HG03565 (cell line): ENCODE measurements around the gene MCC.

Source experiments
- ATAC-seq: cut with Tn5 transposase; IDR thresholded peaks from one replicate; pipeline ENCODE4 v1.9.1; 2021; ENCODE audit warnings: mild to moderate bottlenecking, moderate library complexity; ENCODE audit not compliant: unreplicated experiment

Gene MCC

DNA sequence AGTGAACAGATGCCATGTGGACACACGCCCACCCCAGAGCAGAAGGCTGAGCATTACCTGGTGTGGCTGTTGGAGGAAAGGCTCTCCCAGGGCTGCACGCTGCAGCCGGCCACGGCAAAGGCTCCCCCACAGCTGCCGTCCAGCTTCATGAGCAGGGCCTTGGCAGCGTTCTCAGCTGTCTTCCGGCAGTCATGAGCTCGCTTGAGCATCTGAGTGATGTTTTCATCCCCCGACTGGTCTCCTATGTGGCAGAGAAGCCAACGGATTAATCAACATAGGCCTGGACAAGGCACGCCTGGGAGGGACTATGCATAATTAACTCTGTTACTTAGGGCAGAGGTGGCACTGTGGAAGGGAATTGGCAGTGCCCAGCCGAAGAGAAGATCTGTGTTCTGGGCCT, 424.3 kb downstream of the MCC start:
- no peak for ATAC-seq

- ATAC-seq = no peak
Measured at GRCh38 chr5:113062869-113063508, 425.3 kb downstream of the MCC start.

DNA sequence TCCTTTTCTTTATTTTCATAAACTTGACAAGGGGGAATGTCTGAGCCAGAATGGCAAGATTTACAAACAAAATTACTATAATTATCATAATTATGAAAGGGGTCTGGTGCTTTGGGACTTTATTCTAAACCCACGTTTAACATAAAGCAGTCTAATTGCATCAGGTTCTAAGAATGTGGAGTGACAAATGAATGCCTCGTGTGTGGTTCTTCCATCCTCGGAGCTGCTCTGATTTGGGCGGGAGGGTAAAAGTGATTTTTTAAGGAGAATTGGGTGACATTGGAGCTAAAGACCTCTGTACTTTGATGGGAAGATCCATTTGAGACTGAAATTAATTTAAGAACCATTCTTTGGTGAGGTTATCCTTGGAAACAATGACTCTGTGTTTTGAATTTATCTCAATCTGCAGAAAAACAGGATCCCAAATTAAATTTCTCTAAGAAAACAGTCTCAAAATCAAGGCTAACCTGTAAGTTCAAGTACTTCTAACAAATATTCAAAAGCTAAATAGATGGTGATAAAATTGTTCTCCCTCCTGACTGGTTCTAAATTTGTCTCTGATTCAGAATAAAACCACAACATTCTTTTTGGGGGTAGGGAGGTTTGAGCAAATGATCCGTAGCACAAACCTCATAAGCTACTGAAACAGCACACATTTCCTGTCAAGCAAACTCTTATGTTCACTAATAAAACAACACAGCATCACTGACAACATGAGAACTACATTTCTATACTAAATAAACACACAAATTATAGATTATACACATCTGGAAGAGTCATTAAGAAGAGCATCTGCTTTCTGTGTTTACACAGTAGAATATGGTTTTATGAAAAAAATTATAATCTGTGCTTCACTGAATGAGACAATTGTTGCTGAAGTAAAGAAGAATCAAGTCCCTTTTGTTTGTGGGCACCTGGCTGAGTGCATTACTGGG, 426.1 kb downstream of the MCC start:
- ATAC-seq = no peak

GRCh38 chr5:113060408-113061025, 427.7 kb downstream of the MCC start:
- ATAC-seq = no peak

GRCh38 chr5:113059232-113060040, 428.8 kb downstream of the MCC start:
- no peak for ATAC-seq

DNA sequence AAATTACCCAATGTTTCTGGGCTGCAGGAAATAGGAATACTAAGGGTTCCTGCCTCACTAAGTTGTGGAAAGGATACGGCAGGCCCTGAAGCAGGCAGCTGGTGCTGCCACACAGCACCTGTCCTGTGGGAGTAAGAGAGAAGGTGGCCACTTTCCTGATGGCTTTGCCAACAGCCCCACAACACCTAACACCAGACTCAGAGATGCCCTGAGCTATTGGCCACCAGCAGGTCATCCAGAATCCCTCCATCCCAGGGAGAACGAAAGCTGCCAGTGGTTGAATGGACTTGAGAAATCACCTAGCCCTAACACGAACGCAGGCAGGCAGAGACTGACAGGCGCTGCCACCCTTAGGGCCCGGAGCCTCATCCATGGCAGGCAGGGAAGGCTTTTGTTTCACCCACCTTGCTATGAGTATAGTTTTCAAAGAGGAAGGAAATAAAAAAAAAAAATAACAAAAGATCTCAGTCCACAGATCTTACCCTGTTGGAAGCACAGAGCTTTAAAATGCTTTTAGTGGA, 429.5 kb downstream of the MCC start:
- no peak for ATAC-seq

DNA sequence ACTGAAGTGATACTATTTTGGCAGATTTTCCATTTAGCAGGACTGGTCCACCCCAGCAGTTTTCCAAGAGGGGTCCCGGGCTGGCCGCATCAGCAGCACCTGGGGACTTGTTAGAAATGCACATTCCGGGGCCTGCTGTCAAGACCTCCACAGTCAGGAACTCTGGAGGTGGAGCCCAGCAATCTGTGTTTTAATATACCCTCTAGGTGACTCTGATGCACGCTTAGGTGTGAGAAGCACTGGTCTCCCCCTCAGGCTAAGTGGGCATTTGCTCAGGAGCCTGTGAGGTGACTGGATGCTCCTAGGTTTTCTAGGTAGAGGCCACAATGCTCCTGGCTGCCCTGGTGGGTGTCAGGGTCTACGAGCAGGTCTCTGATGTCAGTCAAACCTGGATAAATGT, 430.0 kb downstream of the MCC start:
- ATAC-seq = no peak

GRCh38 chr5:113057557-113057984, 430.7 kb downstream of the MCC start:
- ATAC-seq = no peak

- ATAC-seq = no peak
Measured at GRCh38 chr5:113056988-113057387, 431.3 kb downstream of the MCC start.

DNA sequence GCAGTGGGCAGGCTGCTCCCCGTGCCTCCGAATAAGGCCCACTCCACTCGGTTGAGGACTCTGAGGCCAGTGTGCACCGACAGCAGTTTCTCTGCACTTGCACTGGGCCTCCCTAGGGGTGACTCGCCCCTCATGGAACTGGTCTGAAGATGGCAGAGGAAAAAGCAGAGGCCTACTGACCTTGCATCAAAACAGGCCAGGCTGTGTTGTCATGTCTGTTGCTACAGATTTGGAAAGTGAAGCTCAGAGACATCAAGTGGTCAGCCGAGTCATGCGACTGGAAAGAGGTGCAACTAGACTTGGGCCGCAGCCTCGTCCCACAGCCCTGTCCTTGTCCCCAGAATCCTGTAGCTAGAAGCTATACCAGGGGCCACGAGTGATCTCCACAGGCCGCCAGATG, 433.4 kb downstream of the MCC start:
- ATAC-seq = no peak

DNA sequence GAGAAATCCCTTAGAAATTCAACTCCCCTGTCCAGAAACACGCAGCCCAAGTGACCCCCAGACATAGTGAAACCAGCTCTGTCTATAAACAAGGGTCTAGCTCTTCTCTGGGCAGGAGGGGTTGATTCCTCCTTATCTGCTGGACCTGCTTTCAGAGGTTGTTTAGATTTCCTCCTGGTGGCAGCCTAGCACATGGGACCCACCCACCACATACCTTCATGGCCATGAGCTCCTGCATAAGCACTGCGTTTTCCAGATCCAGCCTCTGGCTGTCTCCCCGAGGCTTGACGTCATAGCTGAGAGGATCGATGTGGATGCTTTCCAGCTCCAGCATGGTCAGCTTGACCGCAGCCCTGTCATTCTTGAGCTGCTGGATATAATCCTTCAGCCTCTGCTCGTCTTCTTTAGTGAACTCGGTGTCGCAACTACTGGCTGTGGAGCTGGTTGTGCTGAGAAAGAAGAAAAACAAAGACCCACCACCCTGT, 434.7 kb downstream of the MCC start:
- ATAC-seq = no peak

DNA sequence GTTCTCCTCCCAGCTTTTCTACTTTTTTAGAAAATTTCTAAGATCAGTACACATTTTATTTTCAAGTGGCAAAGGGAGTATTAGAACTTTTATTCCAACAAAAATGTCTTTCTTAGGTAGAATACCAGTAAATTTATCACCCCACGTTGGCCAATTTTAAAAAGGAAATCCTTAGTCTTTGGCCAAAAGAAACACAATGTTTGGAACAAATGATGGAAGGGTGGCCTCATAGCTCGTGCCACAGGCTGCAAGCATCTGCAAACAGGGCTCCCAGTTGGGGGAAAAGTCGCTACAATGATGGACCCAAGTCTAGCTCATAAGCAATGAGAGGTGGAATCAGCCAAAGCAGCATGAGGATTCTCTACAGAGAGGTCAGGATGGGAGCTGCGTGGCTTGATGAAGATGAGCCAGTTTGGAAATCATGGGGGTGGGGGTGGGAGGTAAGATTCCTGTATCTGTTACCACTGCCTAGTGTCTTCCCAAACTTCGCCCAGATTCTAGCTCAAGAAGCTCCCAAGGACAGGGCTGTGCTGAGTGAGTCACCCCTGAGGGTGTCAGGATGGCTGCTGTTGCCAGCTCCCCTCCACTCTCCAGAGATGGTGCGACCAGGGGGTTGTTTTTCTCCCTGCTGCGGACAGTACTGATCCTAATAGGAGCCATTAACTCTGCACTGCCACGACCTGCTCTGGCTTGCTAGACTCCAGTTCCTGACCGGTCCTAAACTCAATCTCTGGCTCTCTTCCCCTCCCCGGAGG, 436.0 kb downstream of the MCC start:
- no peak for ATAC-seq

- no peak for ATAC-seq
Measured at GRCh38 chr5:113050721-113051382, 437.4 kb downstream of the MCC start.

- no peak for ATAC-seq
Measured at GRCh38 chr5:113048931-113049330, 439.3 kb downstream of the MCC start.

- ATAC-seq = peak; percentile 88
Measured at GRCh38 chr5:113047733-113048652, 440.3 kb downstream of the MCC start.

DNA sequence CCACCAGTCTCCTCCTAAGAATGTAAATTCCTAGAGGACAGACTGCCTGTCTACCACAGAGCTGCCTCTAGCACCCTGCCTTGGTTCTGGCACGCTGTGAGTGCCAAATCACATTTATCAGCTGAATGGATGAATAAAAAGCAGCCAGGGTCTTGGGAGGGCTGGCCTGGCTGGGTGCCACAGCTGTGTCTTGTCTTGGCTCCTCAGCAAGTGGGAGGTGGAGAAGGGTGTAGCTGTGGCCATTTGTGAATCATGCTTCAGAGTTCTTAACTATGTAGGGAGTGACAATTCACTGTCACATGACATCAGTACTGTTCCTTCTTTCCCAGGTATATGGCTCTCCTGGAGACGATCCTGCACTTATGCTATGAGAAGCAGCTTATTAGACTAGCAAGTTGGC, 441.0 kb downstream of the MCC start:
- no peak for ATAC-seq

GRCh38 chr5:113044776-113045465, 443.3 kb downstream of the MCC start:
- no peak for ATAC-seq

DNA sequence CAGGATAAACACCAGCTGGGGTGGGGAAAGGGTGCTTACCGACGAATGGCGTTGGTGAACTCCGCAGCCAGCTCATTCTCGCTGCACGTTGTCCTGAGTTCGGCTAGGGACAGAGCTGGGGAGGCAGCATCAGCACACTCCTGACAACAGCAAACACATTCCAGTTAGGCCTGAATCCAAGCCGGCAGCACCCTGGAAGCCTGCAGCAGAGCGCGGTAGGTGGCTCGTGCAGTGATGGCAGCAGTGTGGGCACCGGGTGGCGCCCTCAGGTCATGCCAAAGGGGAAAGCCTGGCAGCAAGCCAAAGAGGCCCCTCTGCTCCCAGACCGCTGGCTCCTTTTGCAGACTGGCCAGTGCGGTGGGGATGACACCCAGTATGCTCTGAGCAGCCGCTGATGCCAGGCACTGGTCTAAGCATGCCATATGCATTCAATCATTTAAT, 444.7 kb downstream of the MCC start:
- ATAC-seq = no peak
